Panc1 (cell line): ENCODE data around the gene NACA2.

ENCODE experiments used
- POLR2AphosphoS5 ChIP-seq: IDR thresholded peaks from 2 replicates; pipeline ENCODE4 v1.6.1; 2012; ENCODE audit warnings: mild to moderate bottlenecking, low read depth, low read length, moderate library complexity
- SIN3A ChIP-seq: IDR thresholded peaks from 2 replicates; pipeline ENCODE4 v1.6.1; 2012; ENCODE audit warnings: low read depth, mild to moderate bottlenecking, low read length, moderate library complexity, borderline replicate concordance; ENCODE audit not compliant: insufficient read depth
- TF ChIP-seq, protein P1 (sequence below): fragments of 450-650 bp; IDR thresholded peaks from 2 replicates; pipeline ENCODE4 v1.5.1; 2017; ENCODE audit warnings: mild to moderate bottlenecking

DNA sequence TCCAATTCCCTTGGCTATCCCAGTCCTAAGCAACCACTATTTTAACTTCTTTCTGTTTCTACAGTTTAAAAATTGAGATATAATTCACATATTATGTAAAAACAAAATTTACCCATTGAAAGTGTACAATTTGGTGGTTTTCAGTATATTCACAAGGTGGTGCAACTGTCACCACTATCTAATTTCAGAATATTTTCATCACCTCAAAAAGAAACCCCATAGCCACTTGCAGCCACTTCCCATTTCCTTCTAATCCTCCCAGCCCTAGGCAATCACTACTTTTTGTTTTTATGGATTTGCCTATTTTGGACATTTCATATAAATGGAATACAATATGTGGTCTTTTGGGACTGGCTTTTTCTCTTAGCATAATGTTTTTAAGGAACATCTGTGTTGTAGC lies 36.1 kb upstream of the NACA2 start:
- TF ChIP-seq, protein P1, sequence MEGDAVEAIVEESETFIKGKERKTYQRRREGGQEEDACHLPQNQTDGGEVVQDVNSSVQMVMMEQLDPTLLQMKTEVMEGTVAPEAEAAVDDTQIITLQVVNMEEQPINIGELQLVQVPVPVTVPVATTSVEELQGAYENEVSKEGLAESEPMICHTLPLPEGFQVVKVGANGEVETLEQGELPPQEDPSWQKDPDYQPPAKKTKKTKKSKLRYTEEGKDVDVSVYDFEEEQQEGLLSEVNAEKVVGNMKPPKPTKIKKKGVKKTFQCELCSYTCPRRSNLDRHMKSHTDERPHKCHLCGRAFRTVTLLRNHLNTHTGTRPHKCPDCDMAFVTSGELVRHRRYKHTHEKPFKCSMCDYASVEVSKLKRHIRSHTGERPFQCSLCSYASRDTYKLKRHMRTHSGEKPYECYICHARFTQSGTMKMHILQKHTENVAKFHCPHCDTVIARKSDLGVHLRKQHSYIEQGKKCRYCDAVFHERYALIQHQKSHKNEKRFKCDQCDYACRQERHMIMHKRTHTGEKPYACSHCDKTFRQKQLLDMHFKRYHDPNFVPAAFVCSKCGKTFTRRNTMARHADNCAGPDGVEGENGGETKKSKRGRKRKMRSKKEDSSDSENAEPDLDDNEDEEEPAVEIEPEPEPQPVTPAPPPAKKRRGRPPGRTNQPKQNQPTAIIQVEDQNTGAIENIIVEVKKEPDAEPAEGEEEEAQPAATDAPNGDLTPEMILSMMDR = no peak
- no peak for TF ChIP-seq SIN3A
- TF ChIP-seq POLR2AphosphoS5 = no peak
